Heart left ventricle (tissue), 13 donors: ENCODE measurements around the gene FATE1.

ENCODE experiments used
- POLR2A ChIP-seq, 2 donors: fragments of 450-650 bp; IDR thresholded peaks; one replicate each; pipeline ENCODE4 v1.6.1; 2017; ENCODE audit warnings: antibody characterized with exemption in 2 of 2, mild to moderate bottlenecking in 2 of 2, moderate library complexity in 2 of 2
- TF ChIP-seq, protein P1 (sequence below), 12 donors: fragments of 200-600 bp; sonication (generic) in 4 of 12; IDR thresholded peaks; one replicate each; pipeline versions ENCODE4 v1.5.0 to v1.8.0; 2018 to 2022; ENCODE audit warnings: antibody characterized with exemption in 12 of 12, mild to moderate bottlenecking in 5 of 12
- donor health status: ischemic (EF 13 %, LVEDD 7.1; RV severe dilation, severe dysfunction).
- donor health status: DM: no; HTN: yes; CAD: no.
- donor health status: DM: no; HTN: no; CAD: no.
- donor health status: ischemic (EF 25% LVEDD 6.9; RV normal size, moderate dysfunction).
- donor health status: ischemic (EF 25% LVEDD 5.7; RV mildly dilated, moderate dysfunction).
- donor health status: ischemic (EF 35%, LVEDD 5.7; RV mildly dilated, moderate dysfunction).
- donor health status: nonischemic (EF 11% LVEDD 7.7; RV severe dilation, severe dysfunction).
- donor health status: DM: yes; HTN: yes; CAD: no.
- donor health status: PGD.
- donor health status: ischemic (EF 29% LVEDD 5.4; RV normal size, mild dysfunction).
- donor health status: nonischemic (EF 23%, LVEDD 6.1; RV moderate dilation, normal function).

- TF ChIP-seq, protein P1, sequence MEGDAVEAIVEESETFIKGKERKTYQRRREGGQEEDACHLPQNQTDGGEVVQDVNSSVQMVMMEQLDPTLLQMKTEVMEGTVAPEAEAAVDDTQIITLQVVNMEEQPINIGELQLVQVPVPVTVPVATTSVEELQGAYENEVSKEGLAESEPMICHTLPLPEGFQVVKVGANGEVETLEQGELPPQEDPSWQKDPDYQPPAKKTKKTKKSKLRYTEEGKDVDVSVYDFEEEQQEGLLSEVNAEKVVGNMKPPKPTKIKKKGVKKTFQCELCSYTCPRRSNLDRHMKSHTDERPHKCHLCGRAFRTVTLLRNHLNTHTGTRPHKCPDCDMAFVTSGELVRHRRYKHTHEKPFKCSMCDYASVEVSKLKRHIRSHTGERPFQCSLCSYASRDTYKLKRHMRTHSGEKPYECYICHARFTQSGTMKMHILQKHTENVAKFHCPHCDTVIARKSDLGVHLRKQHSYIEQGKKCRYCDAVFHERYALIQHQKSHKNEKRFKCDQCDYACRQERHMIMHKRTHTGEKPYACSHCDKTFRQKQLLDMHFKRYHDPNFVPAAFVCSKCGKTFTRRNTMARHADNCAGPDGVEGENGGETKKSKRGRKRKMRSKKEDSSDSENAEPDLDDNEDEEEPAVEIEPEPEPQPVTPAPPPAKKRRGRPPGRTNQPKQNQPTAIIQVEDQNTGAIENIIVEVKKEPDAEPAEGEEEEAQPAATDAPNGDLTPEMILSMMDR (IDR thresholded peaks at IDR 0.05) = no peak
- TF ChIP-seq POLR2A (IDR thresholded peaks at IDR 0.05) = no peak
These were observed 21.7 kb upstream of the FATE1 start for GRCh38 chrX:151694121-151694520.
